Stimulated activated CD8-positive, alpha-beta memory T cell treated with anti-CD3 and anti-CD28 coated beads, Interleukin-15, amount 100 ng/mL, for 1 hour (primary cell): Measurements from ENCODE around the gene WWOX.

ENCODE experiments used
- DNase-seq: peaks from one replicate; pipeline ENCODE4 v3.0.0-alpha.2; 2020; ENCODE audit warnings: low read depth

WWOX gene

GRCh38 chr16:78105517-78105916 lies 6.1 kb downstream of the WWOX start:
- DNase-seq, result no peak

GRCh38 chr16:78106686-78107085 lies 7.2 kb downstream of the WWOX start:
- DNase-seq, result no peak

DNA sequence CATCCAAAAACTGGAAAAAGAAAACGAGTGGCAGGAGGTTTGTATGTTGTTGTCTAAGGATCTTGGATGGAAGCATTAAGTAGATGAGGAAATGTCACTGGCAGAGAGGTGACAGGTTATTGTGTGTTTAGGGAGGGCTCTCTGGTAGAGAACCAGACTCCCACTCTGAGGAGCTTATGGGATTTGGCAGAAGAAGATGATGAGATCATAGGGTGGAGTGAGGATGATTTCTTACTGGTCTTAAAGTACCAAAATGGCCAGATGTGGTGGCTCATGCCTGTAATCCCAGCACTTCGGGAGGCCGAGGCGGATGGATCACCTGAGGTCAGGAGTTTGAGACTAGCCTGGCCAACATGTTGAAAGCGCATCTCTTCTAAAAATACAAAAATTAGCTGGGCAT lies 9.0 kb downstream of the WWOX start:
- DNase-seq, result no peak

GRCh38 chr16:78113258-78113657 lies 13.8 kb downstream of the WWOX start:
- no peak for DNase-seq

DNA sequence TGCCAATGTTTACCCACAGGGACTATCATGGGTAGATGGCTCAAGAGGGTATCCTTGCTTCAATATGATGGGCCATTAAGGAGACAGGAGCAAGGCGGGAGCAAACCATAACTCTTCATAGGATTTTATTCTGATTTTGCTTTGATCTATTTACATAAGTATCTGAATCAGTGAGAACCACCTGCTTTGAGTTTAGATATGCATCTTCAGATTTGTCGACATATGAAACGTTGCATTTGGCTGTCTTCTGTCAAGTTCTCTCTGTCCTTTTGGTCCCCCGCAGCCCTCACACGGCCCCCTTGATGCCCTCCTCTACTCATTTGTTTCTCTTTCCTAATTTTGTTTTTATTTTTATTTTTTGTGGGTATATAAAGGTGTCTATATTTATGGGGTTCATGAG lies 16.2 kb downstream of the WWOX start:
- DNase-seq, result no peak

GRCh38 chr16:78116946-78117345 lies 17.5 kb downstream of the WWOX start:
- DNase-seq, result no peak

DNA sequence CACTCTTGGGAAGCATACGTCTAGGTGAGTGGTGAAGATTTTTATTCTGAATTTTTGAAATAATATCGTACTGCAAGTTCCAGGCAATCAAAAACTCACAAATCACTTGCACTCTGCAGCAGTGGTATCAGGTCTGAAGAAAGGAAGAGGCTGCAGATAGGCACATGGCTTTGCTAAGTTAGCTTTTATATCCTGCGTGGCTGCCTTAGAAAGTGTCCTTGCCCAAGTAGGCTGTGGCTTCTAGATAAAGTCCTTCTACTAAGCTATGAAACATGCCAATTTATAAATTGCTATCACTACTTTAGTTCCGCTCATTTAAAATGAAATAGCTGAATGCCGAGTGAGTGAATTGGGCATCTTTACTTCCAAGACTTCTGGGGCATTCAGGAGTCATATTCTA lies 17.9 kb downstream of the WWOX start:
- no peak for DNase-seq

GRCh38 chr16:78118469-78119025 lies 19.1 kb downstream of the WWOX start:
- no peak for DNase-seq

DNA sequence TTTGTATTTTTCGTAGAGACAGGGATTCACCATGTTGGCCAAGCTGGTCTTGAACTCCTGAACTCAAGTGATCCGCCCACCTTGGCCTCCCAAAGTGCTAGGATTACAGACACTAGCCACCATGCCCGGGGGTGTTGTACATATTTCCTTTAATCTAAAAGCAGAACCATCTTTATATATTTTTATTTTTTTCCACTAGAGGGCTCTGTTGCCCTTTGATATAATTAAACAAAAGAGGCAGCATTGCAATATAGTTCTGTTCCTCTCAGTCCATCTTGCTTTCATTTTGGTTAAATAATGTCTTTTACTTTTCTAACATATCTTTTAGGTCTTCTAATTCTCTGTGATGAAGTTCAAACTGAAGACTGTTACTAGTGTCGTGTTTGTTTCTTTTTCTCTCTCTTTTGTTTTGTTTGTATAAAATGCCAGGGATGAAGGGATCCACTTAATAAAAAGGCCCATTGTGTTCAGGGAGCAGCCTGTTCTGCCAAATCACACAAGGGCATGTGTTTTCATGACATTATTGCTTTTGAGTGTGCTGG lies 23.4 kb downstream of the WWOX start:
- no peak for DNase-seq

DNA sequence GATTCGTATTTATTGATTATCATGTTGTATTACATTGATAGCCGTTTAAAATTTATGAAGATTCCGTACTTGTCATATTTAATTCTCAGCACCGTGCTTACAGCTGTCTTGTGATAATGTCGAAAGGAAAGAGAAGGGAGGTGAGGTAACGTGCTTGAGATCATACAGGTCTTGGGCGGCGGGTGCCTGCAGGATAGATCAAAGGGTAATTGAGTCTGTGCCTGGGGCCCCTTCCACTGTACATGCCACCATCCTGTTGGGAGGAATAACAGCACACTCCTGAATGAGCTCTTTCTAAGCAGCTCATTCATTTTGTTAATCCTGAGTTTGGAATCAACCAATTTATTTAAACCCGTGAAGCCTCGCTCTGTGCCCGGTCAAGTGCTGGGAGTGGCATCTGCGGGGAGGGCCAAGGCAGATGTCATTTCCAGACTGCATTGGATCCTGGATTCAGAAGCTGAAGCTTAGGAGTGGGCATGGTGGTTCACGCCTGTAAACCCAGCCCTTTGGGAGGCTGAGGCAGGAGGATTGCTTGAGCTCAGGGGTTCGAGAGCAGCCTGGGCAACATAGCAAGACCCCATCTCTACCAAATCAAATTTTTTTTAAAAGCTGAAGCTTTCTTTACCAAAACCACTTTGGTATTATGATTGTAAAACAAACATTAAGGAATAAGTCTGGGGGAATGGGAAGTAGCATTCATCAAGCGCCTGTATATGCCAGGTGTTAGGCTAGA lies 25.8 kb downstream of the WWOX start:
- DNase-seq, result no peak

DNA sequence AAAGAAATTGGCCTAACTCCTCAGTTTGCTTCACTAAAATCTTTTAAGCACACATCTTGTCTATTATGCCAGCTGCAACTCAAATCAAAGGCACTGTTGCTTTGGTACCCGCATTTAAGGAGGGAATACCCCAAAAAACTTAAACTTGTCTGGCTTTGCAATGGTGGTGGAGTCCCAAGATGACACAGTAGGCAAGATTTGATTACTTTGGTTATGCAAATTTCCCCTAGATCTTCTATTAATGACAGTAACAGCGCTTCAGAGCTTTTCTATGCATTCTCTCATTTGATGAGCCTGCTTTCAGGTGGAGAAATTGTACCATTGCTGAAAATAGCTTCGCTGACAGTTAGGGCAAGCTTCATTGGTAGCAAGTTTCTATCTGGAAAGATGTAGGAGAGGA lies 27.2 kb downstream of the WWOX start:
- DNase-seq, result no peak

DNA sequence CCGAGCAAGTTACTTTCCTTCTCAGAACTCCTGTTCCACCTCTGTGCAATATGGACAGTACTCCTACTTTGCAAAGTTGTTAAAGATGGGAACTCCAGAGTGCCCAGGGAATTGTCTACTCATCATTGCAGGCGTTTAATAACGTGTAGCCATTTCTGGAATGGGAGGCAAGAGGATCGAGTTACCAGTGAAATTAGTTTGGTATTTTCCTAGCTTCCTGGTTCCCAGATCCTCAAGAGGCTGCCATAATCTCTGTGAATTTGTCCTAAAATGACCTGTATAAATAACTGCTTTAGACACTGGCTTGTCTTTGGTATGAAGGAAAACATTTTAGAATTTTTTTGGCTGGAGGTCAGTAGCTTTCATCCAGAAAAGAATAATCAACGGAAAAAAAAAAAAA lies 27.7 kb downstream of the WWOX start:
- DNase-seq, result no peak

- no peak for DNase-seq
Observed at GRCh38 chr16:78128913-78129312, 29.5 kb downstream of the WWOX start.

DNA sequence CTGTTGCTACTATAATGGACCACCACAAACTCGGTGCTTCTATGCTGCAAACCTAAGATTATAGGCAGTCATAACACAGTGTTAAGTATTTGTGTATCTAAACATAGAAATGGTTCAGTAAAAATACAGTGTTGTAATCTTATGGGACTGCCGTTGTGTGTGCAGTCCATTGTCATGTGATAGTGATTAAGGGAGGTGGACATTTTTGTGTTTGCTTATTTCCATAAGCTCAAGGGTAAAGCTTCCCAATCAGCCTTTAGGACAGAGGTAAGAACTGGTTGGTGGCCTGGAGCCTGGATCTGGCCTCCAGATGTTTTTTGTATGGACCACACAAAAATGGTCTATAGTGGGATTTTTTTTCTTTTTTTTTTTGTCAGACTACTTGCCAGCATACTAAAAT lies 29.9 kb downstream of the WWOX start:
- DNase-seq, result no peak

DNA sequence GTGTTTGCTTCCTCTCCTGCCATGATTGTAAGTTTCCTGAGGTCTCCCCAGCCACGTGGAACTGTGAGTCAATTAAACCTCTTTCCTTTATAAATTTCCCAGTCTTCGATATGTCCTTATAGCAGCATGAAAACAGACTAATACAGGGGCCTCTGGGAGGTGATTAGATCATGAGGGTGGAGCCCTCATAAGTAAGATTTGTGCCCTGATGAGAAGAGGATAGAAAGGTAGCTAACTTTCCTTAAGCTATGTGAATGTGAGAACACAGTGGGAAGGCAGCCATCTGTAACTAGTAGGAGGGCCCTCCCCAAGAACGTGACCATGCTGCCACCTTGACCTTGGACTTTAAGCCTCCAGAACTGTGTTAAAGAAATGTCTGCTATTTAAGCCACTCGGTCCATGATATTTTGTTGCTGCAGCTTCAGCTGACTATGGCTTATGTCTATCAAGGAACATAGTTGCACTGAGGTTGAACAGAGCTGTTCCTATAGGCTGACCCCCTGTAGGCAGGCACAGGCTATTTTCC lies 30.7 kb downstream of the WWOX start:
- no peak for DNase-seq

GRCh38 chr16:78130950-78131349 lies 31.5 kb downstream of the WWOX start:
- no peak for DNase-seq

- no peak for DNase-seq
Observed at GRCh38 chr16:78133919-78134318, 34.5 kb downstream of the WWOX start.

GRCh38 chr16:78134944-78135619 lies 35.6 kb downstream of the WWOX start:
- DNase-seq, result no peak

- no peak for DNase-seq
Observed at GRCh38 chr16:78137179-78137578, 37.7 kb downstream of the WWOX start.

GRCh38 chr16:78137782-78138616 lies 38.5 kb downstream of the WWOX start:
- no peak for DNase-seq

DNA sequence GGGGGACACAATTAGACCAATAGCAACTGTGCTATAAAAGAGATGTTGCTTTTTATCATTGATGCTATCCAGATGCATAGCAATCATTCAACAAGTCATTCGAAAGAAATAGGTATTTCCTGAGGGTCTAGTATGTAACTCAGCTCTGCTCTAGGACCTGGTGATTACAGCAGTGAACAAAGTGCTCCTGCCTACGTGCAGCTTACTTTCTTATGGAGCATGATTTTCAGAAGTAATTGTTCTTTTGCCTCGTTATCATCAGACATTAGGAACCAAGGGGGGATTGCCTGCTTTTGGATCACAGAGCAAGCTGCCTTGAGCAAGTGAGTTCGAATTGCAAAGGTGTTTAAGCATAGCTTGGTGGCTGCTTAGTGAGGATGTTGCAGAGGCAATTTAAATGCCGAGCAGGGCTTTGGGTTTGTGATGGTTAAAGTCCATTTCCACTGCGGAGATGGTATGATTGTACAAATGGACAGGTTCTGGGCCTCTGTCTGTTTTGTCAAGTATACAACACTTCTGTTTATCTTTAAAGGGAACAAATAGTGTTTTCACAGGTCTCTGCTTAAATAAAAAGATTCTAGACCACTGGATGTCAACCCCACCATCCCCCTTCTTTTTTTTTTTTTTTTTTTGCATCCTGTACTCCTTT lies 41.5 kb downstream of the WWOX start:
- DNase-seq, result no peak

- no peak for DNase-seq
Observed at GRCh38 chr16:78142788-78143187, 43.3 kb downstream of the WWOX start.
